Thyroid gland (tissue), 4 donors: Measurements from ENCODE around the gene PDIA6. TPM values are rescaled to one million over a fixed set of nuclear protein-coding genes. Genes with fewer than 3 reads are reported as not detected.

ENCODE experiments used
- DNase-seq, 2 donors: peaks; one replicate each; pipeline ENCODE4 v3.0.0-alpha.2; 2019
- H3K27ac ChIP-seq, 3 donors: fragments of 200-600 bp; sonication (generic); 1 replicate in 2 of 3; 2 replicates in 1 of 3; pipeline ENCODE4 v1.5.1; 2016 to 2019; ENCODE audit warnings: mild to moderate bottlenecking in 1 of 3, moderate library complexity in 1 of 3
- H3K27me3 ChIP-seq: fragments of 200-600 bp; sonication (generic); one replicate; pipeline ENCODE4 v1.5.1; 2019
- H3K36me3 ChIP-seq, 2 donors: fragments of 200-600 bp; sonication (generic); one replicate each; pipeline ENCODE4 v1.5.1; 2016 to 2019
- H3K4me1 ChIP-seq, 2 donors: fragments of 200-600 bp; sonication (generic); one replicate each; pipeline ENCODE4 v1.5.1; 2017 to 2019
- H3K4me3 ChIP-seq, 3 donors: fragments of 200-600 bp; sonication (generic); replicated peaks in 1 of 3; 1 replicate in 2 of 3; 2 replicates in 1 of 3; pipeline ENCODE4 v1.5.1; 2016; ENCODE audit warnings: mild to moderate bottlenecking in 1 of 3
- H3K9me3 ChIP-seq: fragments of 200-600 bp; sonication (generic); one replicate; pipeline ENCODE4 v1.5.1; 2017
- CTCF ChIP-seq, 6 experiments: fragments of 200-600 bp in 3 of 6; fragments of 450-650 bp in 3 of 6; sonication (generic) in 3 of 6; IDR thresholded peaks; one replicate each; pipeline ENCODE4 v1.5.1; 2016 to 2019; ENCODE audit warnings: antibody characterized with exemption in 6 of 6, mild to moderate bottlenecking in 2 of 6, inconsistent platforms in 1 of 6, moderate library complexity in 1 of 6
- POLR2A ChIP-seq, 2 donors: fragments of 450-650 bp; IDR thresholded peaks; one replicate each; pipeline ENCODE4 v1.6.1; 2017; ENCODE audit warnings: antibody characterized with exemption in 2 of 2, mild to moderate bottlenecking in 2 of 2, moderate library complexity in 1 of 2
- WGBS, 2 donors: methylation state at CpG; one replicate each; pipeline ENCODE4 v1.1.5; 2017; 5-methylcytosine and 5-hydroxymethylcytosine counted together
- intact Hi-C: fragments of 100-400 bp; cut with DNase I; formaldehyde crosslinking; loops from one replicate; pipeline ENCODE4 v1.15.1; 2023
- small RNA-seq: library from RNA; depleted of rRNA; stranded (forward); fragments of <200 nt; gene quantifications from one replicate; pipeline ENCODE3, GENCODE V24; 2016
- total RNA-seq, 4 donors: library from RNA; depleted of rRNA; stranded (reverse); fragments of >200 nt; gene quantifications; one replicate each; pipeline ENCODE4 v1.2.3, GENCODE V29; 2016

PDIA6 gene
- total RNA-seq, 4 donors from 2014 or later = 227 to 540 (median 414) TPM

DNA sequence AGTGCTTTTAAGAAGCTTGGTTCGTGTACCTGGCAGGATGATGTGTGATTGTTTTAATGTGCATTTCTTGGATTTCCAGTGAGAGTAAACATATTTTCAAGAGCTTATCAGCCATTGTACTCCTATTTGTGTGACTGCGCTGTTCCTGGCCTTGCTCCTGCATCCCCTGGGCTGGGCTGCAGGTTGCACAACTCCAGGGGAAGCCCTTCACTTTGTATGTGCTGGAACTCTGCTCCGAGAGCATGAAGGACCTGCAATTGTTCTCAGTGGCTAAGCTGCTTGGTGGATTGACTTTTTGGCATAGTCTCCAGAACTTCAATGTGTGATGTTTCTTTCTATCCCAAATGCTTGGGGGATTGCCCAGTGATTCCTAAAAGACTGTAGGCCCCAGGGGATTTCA lies 72.4 kb downstream of the PDIA6 start:
- TF ChIP-seq CTCF (IDR thresholded peaks at IDR 0.05) (no peak), POLR2A (IDR thresholded peaks at IDR 0.05) (no peak)
- 69 to 78% methylated on average over 3 of the region's 3 CpGs for WGBS, 2 donors
- intact Hi-C loops = no loop called here
- no peaks in the 10 kb centered on the region for H3K9me3 ChIP-seq
- H3K27me3 ChIP-seq = no peaks in the 10 kb centered on the region
- no peaks in the 10 kb centered on the region for H3K4me1 ChIP-seq
- H3K27ac ChIP-seq = no peak overlapping the region
- no peak overlapping the region for H3K4me3 ChIP-seq
- DNase-seq = no peak
- H3K36me3 ChIP-seq = no peaks in the 10 kb centered on the region

GRCh38 chr2:10738192-10738591 lies 74.4 kb downstream of the PDIA6 start:
- intact Hi-C loops = no loop called here
- Histone ChIP-seq H3K4me1 (no peaks in the 10 kb centered on the region), H3K27ac (no peak overlapping the region), H3K4me3 (no peak overlapping the region), H3K9me3 (no peaks in the 10 kb centered on the region), H3K27me3 (no peaks in the 10 kb centered on the region), H3K36me3 (no peaks in the 10 kb centered on the region)
- 89 to 94% methylated on average over 6 of the region's 6 CpGs for WGBS, 2 donors
- no peak for DNase-seq
- TF ChIP-seq POLR2A (IDR thresholded peaks at IDR 0.05) (no peak), CTCF (IDR thresholded peaks at IDR 0.05) (no peak)

- H3K4me3 ChIP-seq = no peak overlapping the region
- no peak for DNase-seq
- no peak for TF ChIP-seq CTCF (IDR thresholded peaks at IDR 0.05)
- TF ChIP-seq POLR2A (IDR thresholded peaks at IDR 0.05) = no peak
- no peaks in the 10 kb centered on the region for H3K36me3 ChIP-seq
- no peaks in the 10 kb centered on the region for H3K9me3 ChIP-seq
- intact Hi-C loops = no loop called here
- H3K27ac ChIP-seq = no peak overlapping the region
- no peaks in the 10 kb centered on the region for H3K27me3 ChIP-seq
- 85 to 86% methylated on average over 5 of the region's 5 CpGs for WGBS, 2 donors
- no peaks in the 10 kb centered on the region for H3K4me1 ChIP-seq
Observed at GRCh38 chr2:10733980-10734379, 78.6 kb downstream of the PDIA6 start.

DNA sequence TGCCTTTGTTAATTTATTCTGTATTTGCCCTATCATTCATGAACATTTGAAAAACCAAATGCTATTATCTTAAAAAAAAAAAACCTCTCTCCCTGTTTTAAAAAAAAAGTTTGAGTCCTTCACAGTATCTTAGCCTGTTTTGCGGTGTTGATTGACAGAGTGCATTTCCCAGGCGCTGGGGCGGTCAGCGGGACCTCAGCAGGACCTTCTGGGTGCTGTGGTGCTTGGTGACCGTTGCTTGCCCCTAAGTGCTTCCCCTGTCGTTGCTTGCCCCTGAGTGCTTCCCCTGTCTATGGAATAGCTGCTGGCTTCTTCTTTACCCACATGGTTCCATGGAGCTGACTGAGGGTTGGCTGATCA lies 79.0 kb downstream of the PDIA6 start:
- no peak for DNase-seq
- TF ChIP-seq POLR2A (IDR thresholded peaks at IDR 0.05) (no peak), CTCF (IDR thresholded peaks at IDR 0.05) (no peak)
- intact Hi-C loops = no loop called here
- H3K27ac ChIP-seq = no peak overlapping the region
- H3K4me1 ChIP-seq = no peaks in the 10 kb centered on the region
- no peaks in the 10 kb centered on the region for H3K27me3 ChIP-seq
- H3K4me3 ChIP-seq = no peak overlapping the region
- 55 to 56% methylated on average over 6 of the region's 6 CpGs for WGBS, 2 donors
- H3K9me3 ChIP-seq = no peaks in the 10 kb centered on the region
- no peaks in the 10 kb centered on the region for H3K36me3 ChIP-seq

Small RNA genes lying within 50 kb of the gene (small RNA-seq; reads per million reads assigned to genes)
- gene RNU7-138P (not detected), gene RNU7-176P (not detected)

Other genes with a start within 250 kb of the PDIA6 start
- 10 to 100 TPM; 21.9 to 54.2 (median 37.6) TPM for gene NOL10, start 122.8 kb downstream of the PDIA6 start, total RNA-seq
- not detected for gene ATP6V1C2, start 91.2 kb downstream of the PDIA6 start, total RNA-seq
- gene KCNF1, start 99.1 kb upstream of the PDIA6 start, total RNA-seq = not detected